CD4-positive, alpha-beta T cell (primary cell): ENCODE data around the gene ITSN1. TPM values are rescaled to one million over a fixed set of nuclear protein-coding genes. Genes with fewer than 3 reads are reported as not detected.

Experiments
- ATAC-seq: fragments of 200-7000 bp; cut with Tn5 transposase; one replicate; pipeline ENCODE4 v1.10.0; 2022; ENCODE audit warnings: mild to moderate bottlenecking; ENCODE audit not compliant: poor library complexity
- CTCF ChIA-PET: fragments of 350-600 bp; sonication (Branson Sonifier 250); formaldehyde crosslinking; loops from one replicate; lab custom pipeline; 2021; ENCODE audit warnings: antibody characterized with exemption, inconsistent platforms; lab: Charles Lee
- POLR2A ChIA-PET: fragments of 350-600 bp; sonication (Branson Sonifier 250); formaldehyde crosslinking; loops from one replicate; lab custom pipeline; 2021; ENCODE audit warnings: antibody characterized with exemption, inconsistent platforms; lab: Charles Lee
- DNase-seq, 14 experiments: peaks; one replicate each; pipeline ENCODE4 v3.0.0-alpha.2; 2013 to 2020; ENCODE audit warnings: mixed read lengths in 2 of 14
- H3K27ac ChIP-seq, 2 donors: one replicate each; pipeline versions ENCODE4 v1.5.1 to v1.7.0; 2013; ENCODE audit warnings: low read length in 2 of 2, low read depth in 1 of 2, mild to moderate bottlenecking in 1 of 2
- H3K27me3 ChIP-seq, 2 experiments: 1 replicate in 1 of 2; 2 replicates in 1 of 2; pipeline versions ENCODE4 v1.6.1 to v1.7.0; 2013; ENCODE audit warnings: low read length in 2 of 2, control low read depth in 1 of 2, mild to moderate bottlenecking in 1 of 2, moderate library complexity in 1 of 2; ENCODE audit not compliant: insufficient read depth in 2 of 2, control insufficient read depth in 1 of 2
- H3K36me3 ChIP-seq: one replicate; pipeline ENCODE4 v1.6.1; 2013; ENCODE audit warnings: low read length, control low read depth; ENCODE audit not compliant: insufficient read depth
- H3K4me1 ChIP-seq: one replicate; pipeline ENCODE4 v1.6.1; 2013; ENCODE audit warnings: low read length, control low read depth; ENCODE audit not compliant: insufficient read depth
- H3K4me3 ChIP-seq: one replicate; pipeline ENCODE4 v1.5.1; 2013; ENCODE audit warnings: mild to moderate bottlenecking, low read length, moderate library complexity
- H3K9me3 ChIP-seq, 2 experiments: 1 replicate in 1 of 2; 2 replicates in 1 of 2; pipeline versions ENCODE4 v1.6.1 to v1.7.0; 2013; ENCODE audit warnings: low read length in 2 of 2, mild to moderate bottlenecking in 2 of 2, control low read depth in 1 of 2, moderate library complexity in 1 of 2; ENCODE audit not compliant: control insufficient read depth in 1 of 2, insufficient read depth in 1 of 2
- H3K27ac Mint-ChIP-seq: one replicate; pipeline ENCODE4 v1.8.0; 2020; ENCODE audit warnings: mixed read lengths
- H3K27me3 Mint-ChIP-seq: one replicate; pipeline ENCODE4 v1.8.0; 2021; ENCODE audit warnings: mixed read lengths
- H3K36me3 Mint-ChIP-seq: one replicate; pipeline ENCODE4 v1.8.0; 2021; ENCODE audit warnings: low read depth, mixed read lengths
- H3K4me1 Mint-ChIP-seq: one replicate; pipeline ENCODE4 v1.8.0; 2021; ENCODE audit warnings: low read depth, mixed read lengths
- H3K4me3 Mint-ChIP-seq: one replicate; pipeline ENCODE4 v1.8.0; 2020; ENCODE audit warnings: mild to moderate bottlenecking, mixed read lengths
- H3K9me3 Mint-ChIP-seq: one replicate; pipeline ENCODE4 v1.8.0; 2020; ENCODE audit warnings: mixed read lengths
- intact Hi-C, 2 experiments: fragments of 100-400 bp; cut with DNase I in 1 of 2; cut with micrococcal nuclease in 1 of 2; formaldehyde crosslinking; loops; one replicate each; pipeline versions ENCODE4 v1.15.1 to v1.9.0; 2023 to 2025; cut with DNase I, micrococcal nuclease
- total RNA-seq, 174 experiments: library from RNA in 2 of 174; stranded (reverse) in 2 of 174; gene quantifications; one replicate each; pipeline ENCODE4 v1.2.3 and lab custom pipeline; 2021 to 2026
- TF ChIP-seq, protein P1 (sequence below): fragments of 200-600 bp; IDR thresholded peaks from one replicate; pipeline ENCODE4 v1.8.0; 2022; ENCODE audit warnings: antibody characterized with exemption, mild to moderate bottlenecking

ITSN1 gene
- total RNA-seq, 2 experiments from 2014 or later, result 2.1 to 3.0 TPM

DNA sequence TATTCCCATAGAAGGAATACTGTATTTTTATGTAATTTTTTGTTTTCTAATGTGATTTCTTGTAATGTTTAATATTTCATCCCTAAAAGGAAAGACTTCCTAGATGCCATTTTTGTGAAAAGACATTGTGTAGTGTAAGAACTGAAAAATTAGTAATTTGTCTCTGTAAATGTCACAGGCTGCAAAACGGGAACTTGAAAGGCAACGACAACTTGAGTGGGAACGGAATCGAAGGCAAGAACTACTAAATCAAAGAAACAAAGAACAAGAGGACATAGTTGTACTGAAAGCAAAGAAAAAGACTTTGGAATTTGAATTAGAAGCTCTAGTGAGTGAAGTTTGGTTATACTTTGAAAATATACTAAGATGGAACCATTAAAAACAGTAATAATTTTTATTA, 132.2 kb downstream of the ITSN1 start:
- Histone ChIP-seq H3K36me3 (no peaks in the 10 kb centered on the region), H3K4me3 (no peak overlapping the region), H3K27me3 (no peaks in the 10 kb centered on the region), H3K27ac (no peak overlapping the region), H3K4me1 (no peaks in the 10 kb centered on the region), H3K9me3 (peaks cover 4 to 6% of the 10 kb centered on the region in 2 experiments)
- POLR2A ChIA-PET, result no interaction called here
- DNase-seq (no peak), ATAC-seq (no peak)
- Mint-ChIP-seq H3K27me3 (no peaks in the 10 kb centered on the region), H3K4me3 (no peak overlapping the region), H3K9me3 (no peaks in the 10 kb centered on the region), H3K27ac (no peak overlapping the region), H3K36me3 (peaks cover 40% of the 10 kb centered on the region), H3K4me1 (no peaks in the 10 kb centered on the region)
- TF ChIP-seq, protein P1, sequence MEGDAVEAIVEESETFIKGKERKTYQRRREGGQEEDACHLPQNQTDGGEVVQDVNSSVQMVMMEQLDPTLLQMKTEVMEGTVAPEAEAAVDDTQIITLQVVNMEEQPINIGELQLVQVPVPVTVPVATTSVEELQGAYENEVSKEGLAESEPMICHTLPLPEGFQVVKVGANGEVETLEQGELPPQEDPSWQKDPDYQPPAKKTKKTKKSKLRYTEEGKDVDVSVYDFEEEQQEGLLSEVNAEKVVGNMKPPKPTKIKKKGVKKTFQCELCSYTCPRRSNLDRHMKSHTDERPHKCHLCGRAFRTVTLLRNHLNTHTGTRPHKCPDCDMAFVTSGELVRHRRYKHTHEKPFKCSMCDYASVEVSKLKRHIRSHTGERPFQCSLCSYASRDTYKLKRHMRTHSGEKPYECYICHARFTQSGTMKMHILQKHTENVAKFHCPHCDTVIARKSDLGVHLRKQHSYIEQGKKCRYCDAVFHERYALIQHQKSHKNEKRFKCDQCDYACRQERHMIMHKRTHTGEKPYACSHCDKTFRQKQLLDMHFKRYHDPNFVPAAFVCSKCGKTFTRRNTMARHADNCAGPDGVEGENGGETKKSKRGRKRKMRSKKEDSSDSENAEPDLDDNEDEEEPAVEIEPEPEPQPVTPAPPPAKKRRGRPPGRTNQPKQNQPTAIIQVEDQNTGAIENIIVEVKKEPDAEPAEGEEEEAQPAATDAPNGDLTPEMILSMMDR, result no peak
- intact Hi-C loops, result no loop called here
- CTCF ChIA-PET, result no interaction called here

DNA sequence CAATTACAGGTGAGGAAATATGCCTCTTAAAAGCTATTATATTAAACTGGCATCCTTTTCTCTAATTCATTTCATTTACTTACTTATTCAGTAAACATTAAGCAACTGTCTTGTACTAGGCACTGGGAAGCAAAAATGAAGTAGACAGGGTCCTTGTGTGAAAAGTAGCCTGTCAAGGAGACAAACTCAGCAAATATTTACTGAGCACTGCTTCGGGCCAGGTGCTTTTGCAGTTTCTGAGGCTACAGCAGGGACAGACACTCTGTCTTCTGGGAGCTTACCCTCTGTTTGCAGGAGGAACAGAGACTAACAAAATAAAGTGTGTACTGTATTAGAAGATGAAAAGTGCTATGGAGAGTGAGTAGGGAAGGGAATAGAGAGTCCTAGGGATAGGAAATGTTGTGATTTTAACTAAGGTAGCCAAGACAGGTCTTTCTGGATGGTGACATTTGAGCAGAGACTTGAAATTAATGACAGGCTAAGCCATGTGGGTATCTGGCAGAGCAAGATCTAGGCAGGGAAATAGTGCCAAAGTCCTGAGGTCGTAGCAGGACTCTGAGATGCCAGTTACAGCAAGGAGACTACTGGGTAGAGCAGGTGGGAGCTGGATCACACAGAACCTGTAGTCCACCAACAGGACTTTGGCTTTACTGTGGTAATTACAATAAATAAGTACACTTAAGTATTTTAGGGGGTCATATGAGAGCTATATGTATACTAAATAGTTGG, 133.0 kb downstream of the ITSN1 start:
- TF ChIP-seq, protein P1, result no peak
- Histone ChIP-seq H3K4me1 (no peaks in the 10 kb centered on the region), H3K4me3 (no peak overlapping the region), H3K27me3 (no peaks in the 10 kb centered on the region), H3K36me3 (no peaks in the 10 kb centered on the region), H3K27ac (no peak overlapping the region), H3K9me3 (peaks cover 4 to 9% of the 10 kb centered on the region in 2 experiments)
- DNase-seq (no peak), ATAC-seq (no peak)
- ChIA-PET POLR2A (no interaction called here), CTCF (no interaction called here)
- peaks cover 1% of the 10 kb centered on the region for H3K9me3 Mint-ChIP-seq
- peaks cover 39% of the 10 kb centered on the region for H3K36me3 Mint-ChIP-seq
- no peak overlapping the region for H3K4me3 Mint-ChIP-seq
- intact Hi-C loops, result no loop called here
- H3K4me1 Mint-ChIP-seq, result no peaks in the 10 kb centered on the region
- H3K27ac Mint-ChIP-seq, result no peak overlapping the region
- no peaks in the 10 kb centered on the region for H3K27me3 Mint-ChIP-seq

DNA sequence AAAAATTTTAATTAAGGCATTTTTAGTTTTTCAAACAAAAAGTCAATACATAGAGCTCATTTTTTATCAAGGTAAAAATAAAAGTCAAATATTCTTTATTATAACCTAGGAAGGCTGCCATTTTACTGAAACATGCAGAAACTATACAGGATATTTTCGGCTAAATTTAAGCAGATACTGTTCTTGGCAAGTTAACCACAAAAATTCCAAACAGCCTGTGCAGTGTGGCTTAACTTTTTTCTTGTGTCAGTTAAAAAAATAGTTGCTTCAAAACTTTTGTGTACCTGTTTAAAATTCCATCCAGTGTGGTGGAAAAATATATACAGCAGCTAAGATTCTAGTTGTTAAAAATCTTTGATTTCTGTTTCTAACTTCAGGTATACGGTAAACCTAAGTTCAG, 138.3 kb downstream of the ITSN1 start:
- intact Hi-C loops, result loop anchor here in 1 of 2 experiments (10.0 kb wide), 1 partner anchor 56 kb away; no protein-coding TSS in a partner anchor

More for the DNA sequence above, 138.3 kb downstream of the ITSN1 start:
- H3K36me3 ChIP-seq, result no peaks in the 10 kb centered on the region
- no peaks in the 10 kb centered on the region for H3K27me3 ChIP-seq
- no peak for ATAC-seq
- no peak for DNase-seq
- peaks cover 2% of the 10 kb centered on the region for H3K9me3 Mint-ChIP-seq
- H3K36me3 Mint-ChIP-seq, result peaks cover 30% of the 10 kb centered on the region
- H3K4me1 Mint-ChIP-seq, result no peaks in the 10 kb centered on the region
- TF ChIP-seq, protein P1, result no peak
- H3K4me3 Mint-ChIP-seq, result no peak overlapping the region
- CTCF ChIA-PET, result no interaction called here
- H3K27ac ChIP-seq, result no peak overlapping the region
- peaks cover 4 to 9% of the 10 kb centered on the region in 2 experiments for H3K9me3 ChIP-seq
- no peaks in the 10 kb centered on the region for H3K4me1 ChIP-seq
- H3K4me3 ChIP-seq, result no peak overlapping the region
- no peak overlapping the region for H3K27ac Mint-ChIP-seq
- H3K27me3 Mint-ChIP-seq, result no peaks in the 10 kb centered on the region
- POLR2A ChIA-PET, result no interaction called here
